ENCODE data around the gene ZNF429.

The ZNF429 gene

GRCh38 chr19:21604351-21604926 is 99.0 kb downstream of the ZNF429 start:
- no peak overlapping the region for H3K4me3 ChIP-seq (ENCODE audit: low read length)
- peak overlapping the region; percentile 38 for H3K9ac ChIP-seq (ENCODE audit: low read length)
- H3K27ac ChIP-seq (ENCODE audit: low read depth, low read length): no peak overlapping the region
- no peaks in the 10 kb centered on the region for H3K79me2 ChIP-seq (ENCODE audit: control insufficient read depth, insufficient read depth, low read length)
- no peak overlapping the region for H3K4ac ChIP-seq (ENCODE audit: low read depth, low read length)
- no CpG with 5 or more reads among the region's 4 CpGs for WGBS (ENCODE audit: extremely low coverage, insufficient coverage, low lambda C conversion rate)
- peaks cover 2% of the 10 kb centered on the region for H3K4me1 ChIP-seq (ENCODE audit: control insufficient read depth, low read depth, low read length)
- no peak overlapping the region for H2BK120ac ChIP-seq (ENCODE audit: low read depth, low read length)
- no peaks in the 10 kb centered on the region for H3K27me3 ChIP-seq (ENCODE audit: insufficient read depth, low read length, poor library complexity)
- no peak overlapping the region for H4K8ac ChIP-seq (ENCODE audit: low read depth, low read length)
- peak overlapping the region; percentile 34 for H3K56ac ChIP-seq (ENCODE audit: low read length)
- H2BK15ac ChIP-seq (replicated peaks; ENCODE audit: low read depth): no peak overlapping the region
- H2AK5ac ChIP-seq (ENCODE audit: low read length): no peak overlapping the region
- no peak overlapping the region for H3K23ac ChIP-seq (ENCODE audit: low read length)
- no peaks in the 10 kb centered on the region for H3K79me1 ChIP-seq (ENCODE audit: low read length)
- H2BK5ac ChIP-seq (ENCODE audit: low read length): no peak overlapping the region
- peak; percentile 79 for DNase-seq
- no peak overlapping the region for H4K5ac ChIP-seq (ENCODE audit: low read length)
- H3K4me2 ChIP-seq (ENCODE audit: low read length): no peak overlapping the region
- H3K18ac ChIP-seq (ENCODE audit: low read length): no peak overlapping the region
- H3K36me3 ChIP-seq (ENCODE audit: control insufficient read depth, insufficient read depth, low read length): no peaks in the 10 kb centered on the region
